GM18873 (cell line): ENCODE results near the gene PLA2G2C.

Source experiments
- ATAC-seq: cut with Tn5 transposase; IDR thresholded peaks from one replicate; pipeline ENCODE4 v1.9.1; 2021; ENCODE audit warnings: mild to moderate bottlenecking, moderate library complexity, moderate number of reproducible peaks; ENCODE audit not compliant: unreplicated experiment, low FRiP score

Gene PLA2G2C

DNA sequence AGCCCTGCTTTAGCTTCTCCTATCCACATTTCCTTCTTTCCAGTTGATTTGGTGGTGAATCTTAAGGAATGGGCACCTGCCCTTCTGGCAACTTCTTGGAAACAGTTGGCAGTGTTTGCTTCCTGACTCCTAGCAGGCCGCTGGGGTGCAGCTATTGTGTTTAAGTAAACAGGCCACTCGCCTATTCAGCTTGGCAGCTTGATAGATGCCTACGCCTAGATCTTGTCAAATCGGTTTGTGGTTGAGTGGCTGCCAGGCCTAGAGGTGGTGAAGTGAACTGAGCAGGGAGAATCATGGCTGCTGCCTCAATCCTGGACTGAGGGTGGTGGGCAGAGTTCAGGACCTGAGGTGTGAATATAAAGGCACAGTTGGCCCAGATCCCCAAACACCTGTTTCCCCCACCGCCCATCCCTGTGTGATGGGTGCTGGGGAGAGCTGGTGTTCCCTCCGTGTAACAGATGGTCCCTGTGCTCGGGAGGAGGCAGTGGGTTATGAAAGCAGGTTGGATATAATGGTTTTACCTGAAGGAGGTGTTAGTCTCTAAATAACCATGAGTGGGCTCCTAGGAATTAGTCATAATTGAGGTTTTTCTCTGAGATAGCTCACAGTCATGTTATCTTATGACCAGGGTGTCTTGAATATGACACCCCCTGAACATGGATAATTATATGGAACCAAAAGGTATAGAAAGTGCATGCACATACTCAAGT lies 940 bp upstream of the PLA2G2C start:
- no peak for ATAC-seq

DNA sequence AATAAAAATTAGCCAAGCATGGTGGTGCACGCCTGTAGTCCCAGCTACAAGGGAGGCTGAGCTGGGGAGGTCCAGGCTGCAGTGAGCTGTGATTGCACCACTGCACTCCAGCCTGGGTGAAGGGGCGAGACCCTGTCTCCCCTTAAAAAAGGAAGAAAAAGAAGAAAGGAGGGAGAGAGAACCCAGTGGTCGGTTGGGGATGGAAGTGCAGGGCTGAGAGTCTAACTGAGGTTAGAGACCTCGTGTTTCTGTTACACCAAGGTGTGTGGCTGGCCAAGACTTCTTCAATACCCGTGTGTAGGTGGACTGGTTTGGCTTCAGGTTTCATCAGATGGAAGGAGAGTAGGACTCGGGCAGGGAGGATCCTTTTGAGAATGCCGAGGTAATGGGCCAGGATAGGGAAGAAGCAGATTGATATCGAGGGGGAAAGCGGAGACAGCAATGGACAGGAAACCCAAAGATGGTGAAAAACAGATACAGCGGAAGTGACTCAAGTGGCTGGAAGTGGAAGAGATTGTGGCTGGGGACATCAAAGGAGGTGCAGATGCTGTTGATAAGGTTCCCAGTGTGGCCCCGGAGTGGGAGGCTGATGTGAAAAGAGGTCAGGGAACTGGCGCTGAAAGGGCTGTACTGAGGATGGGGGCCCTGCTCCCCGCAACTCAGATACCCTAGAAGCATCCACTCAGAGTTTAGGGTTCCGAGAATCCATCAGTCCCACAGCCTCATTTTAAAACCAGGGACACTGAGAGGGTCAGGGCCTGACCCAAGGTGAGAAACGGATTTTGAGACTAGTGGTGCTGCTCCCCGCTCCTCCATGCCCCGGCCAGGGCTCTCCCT lies 1.1 kb downstream of the PLA2G2C start:
- no peak for ATAC-seq

DNA sequence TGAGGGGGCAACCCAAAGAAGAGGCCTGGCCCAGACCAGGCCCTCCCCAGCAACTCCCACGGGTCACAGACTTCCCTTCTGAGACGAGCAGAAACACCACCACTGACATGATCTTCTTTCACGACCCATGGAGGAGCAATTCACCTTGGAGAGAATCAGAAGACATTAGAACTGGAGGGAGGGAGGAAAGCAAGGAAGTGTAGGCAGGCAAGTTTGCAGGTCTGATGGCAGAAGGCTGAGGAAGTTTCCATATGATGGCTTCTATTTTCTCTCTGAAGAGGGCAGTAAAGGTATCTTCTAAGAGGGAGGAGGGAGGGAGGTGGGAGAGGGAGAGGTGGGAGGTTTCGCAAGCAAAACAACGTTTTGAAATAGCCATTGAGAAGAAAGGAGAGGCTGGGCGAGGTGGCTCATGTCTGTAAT lies 1.8 kb downstream of the PLA2G2C start:
- no peak for ATAC-seq

DNA sequence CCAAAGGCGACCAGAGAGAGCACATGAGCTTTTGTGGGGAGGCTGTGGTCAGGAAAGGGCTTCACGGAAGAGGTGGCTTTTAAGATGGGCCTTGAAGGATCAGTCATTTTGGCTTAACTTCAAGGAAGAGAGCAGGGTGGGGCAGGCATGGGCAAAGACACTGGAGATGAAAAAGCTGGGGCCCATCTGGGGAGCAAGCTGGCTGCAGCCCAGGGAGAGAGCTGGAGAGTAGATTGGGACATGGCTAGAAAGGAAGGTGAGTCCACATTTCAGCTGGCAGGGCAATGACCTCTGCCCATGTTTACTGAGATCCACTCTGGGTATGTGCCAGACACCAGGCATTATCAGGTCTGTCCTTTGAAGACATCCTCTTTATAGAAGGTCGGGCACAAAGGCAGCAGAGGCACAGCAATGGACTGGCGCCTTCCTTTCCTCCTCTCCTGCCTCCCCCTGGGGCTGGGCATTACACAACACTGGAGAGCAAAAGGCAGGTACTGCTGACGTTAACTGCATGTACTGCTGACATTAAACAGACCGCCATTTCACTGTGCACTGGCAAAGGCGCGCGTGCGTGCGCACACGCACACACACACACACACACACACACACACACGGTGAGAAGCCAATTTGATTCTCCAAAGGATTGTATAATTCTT lies 2.6 kb downstream of the PLA2G2C start:
- no peak for ATAC-seq

DNA sequence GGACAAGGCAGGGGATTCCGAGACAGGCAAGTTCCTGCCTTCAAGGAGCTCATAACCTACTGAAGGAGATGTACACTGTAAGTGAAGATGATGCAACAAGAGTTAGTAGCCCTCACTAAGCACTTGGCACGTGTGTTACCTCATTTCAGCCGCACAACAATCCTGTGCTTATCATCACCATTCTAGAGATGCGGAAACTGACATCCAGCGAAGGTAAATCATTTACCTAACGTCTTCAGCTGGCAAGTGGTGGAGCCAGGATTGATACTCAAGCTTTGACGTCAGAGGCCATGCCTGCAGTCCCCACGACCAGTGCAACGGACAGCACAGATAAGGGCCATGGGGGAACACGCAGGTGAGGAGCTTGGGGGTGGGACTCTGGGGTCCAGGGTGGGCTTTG lies 3.3 kb downstream of the PLA2G2C start:
- ATAC-seq, result no peak

DNA sequence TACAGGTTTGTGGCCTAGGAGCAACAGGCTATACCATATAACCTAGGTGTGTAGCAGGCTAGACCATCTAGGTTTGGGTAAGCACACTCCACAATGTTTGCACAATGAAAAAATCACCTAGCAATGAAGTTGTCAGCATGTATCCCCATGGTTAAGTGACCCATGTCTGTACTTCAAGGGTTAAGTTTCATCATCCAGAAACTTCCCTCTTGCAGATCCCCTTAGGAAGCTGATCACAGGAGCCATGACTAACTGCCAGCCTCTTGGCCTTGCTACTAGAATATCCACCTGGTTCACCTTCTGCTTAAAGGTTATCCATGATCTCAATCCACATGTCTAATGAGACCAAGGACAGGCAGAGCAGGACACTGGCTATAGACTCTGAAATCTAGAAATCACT lies 3.9 kb downstream of the PLA2G2C start:
- ATAC-seq, result no peak

- ATAC-seq, result no peak
Observed at GRCh38 chr1:20180844-20181207, 5.5 kb downstream of the PLA2G2C start.

GRCh38 chr1:20180129-20180843 lies 6.0 kb downstream of the PLA2G2C start:
- no peak for ATAC-seq

DNA sequence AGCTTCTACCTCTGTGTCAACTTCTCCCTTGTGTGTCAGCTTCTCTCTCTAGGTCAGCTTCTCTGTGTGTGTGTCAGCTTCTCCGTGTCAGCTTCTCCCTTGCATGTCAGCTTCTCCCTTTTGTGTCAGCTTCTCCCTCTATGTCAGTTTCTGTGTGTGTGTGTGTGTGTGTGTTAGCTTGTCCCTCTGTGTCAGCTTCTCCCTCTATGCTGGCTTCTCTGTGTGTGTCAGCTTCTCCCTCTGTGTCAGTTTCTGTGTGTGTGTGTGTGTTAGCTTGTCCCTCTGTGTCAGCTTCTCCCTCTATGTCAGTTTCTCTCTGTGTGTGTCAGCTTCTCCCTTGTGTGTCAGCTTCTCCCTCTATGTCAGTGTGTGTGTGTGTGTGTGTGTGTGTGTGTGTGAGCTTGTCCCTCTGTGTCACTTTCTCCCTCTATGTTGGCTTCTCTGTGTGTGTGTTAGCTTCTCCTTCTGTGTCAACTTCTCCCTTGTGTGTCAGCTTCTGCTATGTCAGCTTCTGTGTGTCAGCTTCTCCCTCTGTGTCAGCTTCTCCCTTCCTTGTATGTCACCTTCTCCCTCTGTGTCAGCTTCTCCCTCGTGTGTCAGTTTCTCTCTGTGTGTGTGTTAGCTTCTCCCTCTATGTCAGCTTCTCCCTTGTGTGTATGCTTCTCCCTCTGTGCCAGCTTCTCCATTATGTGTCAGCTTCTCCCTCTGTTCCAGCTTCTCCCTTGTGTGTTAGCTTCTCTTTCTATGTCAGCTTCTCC lies 6.8 kb downstream of the PLA2G2C start:
- ATAC-seq, result no peak

DNA sequence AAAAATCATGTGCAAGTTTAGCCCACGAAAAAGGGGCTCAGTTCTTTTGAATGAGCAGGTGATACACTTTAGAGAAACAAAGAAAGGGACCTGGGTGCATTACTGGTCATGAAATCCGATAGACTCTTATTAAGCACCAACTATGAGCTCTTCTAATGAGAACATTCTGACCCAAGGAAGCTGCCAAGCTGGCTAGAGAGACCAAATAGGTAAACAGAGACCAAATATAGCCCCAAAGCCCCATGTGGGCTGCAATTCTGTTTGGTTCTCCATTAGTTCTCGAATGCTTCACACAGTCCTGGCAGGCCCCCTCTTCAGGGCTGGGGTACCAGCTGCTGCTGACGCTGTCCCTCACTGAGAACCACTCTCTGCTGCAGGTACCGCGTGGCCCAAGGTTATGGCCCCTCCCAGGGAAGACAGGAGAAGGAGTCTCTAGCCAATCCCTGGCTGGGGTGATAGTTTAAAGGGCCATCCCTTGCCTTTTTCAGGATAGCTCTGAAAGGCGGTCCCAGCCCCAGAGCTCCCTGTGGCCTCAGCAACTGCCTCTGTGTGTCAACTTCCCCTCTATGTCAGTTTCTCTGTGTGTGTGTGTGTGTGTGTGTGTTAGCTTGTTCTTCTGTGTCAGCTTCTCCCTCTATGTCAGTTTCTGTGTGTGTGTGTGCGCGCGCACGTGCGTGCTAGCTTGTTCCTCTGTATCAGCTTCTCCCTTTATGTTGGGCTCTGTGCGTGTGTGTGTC lies 7.5 kb downstream of the PLA2G2C start:
- ATAC-seq, result no peak

- no peak for ATAC-seq
Observed at GRCh38 chr1:20174937-20175666, 11.2 kb downstream of the PLA2G2C start.

DNA sequence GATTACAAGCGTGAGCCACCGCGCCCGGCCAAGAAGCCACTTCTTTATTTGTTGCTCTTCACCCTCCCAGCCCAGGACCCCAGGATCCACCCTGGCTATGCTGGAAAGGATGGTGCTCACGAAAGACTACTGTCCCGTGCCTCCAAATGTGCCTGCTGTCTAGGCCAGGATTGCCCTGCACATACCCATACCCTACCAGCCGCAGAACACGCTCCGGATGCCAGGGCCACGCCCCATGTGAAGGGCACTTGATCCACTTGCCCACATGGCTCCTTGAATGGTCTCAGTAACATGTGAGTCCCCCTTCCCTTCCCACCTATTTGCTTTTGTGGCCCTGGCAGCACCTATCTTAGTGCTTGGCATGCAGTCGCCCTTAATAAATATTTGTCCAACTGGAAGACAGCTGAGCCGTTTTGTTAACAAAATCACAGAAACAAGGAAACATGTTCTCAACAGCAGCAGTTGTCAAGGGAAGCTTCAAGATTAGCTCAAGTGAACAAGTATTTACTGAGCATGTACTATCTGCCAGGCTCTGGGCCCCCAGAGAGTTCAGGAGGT lies 14.2 kb downstream of the PLA2G2C start:
- no peak for ATAC-seq

DNA sequence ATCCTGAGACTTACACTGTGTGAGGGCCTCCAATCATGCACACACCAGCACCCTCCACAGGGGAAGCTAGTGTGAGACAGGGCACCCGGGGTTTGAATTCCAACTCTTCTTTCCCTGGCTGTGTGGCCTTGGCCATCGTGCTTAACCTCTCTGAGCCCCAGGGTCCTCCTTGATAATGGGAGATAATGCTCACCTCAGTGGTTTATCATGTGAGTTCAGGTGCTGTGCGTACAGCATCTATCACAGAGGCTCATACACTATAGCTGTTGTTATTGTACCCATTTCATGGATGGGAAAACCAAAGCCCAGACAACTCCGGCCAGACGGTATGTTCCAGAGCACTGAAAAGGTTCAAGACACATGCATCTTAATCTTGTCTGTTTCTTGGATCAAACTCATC lies 16.4 kb downstream of the PLA2G2C start:
- ATAC-seq, result no peak

DNA sequence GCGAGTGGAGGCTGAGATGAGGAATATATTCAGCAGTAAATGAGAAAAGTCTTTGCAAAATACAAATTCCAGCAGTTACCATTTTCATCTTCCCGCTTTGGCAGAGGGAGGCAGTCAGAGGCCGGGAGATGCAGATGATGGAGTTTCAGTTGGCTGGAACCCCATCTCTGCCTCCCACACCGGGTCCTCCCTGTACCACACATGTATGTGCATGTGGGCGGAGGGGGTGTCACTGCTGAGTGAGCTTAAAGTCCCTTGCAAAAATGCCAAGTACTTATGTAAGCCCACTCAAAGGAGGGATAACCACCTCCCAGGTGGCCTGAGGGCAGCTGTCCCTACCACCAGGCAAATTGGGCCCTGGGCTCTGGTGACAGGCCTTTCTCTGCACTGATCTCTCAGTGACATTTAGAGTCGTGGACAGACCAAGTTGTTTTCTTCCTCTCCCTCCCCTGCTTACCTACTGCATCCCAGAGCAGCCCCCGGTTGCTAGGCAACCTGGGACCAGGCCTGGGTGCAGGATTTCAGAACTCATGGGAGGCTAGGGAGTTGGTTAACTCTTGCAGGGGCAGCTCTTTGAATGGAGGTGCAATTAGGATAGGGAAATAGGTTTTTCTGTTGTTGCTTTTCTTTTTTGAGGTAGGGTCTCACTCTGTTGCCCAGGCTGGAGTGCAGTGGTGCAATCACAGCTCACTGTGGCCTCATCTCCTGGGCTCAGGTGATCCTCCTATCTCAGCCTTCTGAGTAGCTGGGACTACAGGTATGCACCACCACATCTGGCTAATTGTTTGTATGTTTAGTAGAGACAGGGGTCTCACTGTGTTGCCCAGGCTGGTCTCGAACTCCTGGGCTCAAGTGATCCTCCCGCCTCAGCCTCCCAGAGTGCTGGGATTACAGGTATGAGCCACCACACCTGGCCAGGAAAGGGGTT lies 17.5 kb downstream of the PLA2G2C start:
- ATAC-seq, result no peak

DNA sequence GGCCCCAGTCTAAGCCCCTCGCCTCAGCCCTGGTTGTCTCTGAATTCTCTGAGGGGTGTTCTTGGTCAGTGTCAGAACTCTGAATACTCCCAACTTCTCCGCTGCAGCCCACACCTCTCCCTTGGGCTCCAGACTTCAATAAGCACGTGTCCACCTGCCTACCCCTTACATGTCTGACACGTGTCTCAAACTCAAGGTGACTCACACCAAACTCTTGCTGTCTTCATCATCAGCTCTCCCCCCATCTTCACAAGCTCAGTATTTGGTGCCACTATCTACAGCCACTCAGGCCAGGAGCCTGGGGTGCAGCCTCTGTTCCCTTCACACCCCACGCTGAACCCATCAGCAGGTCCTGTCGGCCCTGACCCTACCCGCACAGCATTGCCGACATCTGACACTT lies 19.2 kb downstream of the PLA2G2C start:
- ATAC-seq, result no peak

DNA sequence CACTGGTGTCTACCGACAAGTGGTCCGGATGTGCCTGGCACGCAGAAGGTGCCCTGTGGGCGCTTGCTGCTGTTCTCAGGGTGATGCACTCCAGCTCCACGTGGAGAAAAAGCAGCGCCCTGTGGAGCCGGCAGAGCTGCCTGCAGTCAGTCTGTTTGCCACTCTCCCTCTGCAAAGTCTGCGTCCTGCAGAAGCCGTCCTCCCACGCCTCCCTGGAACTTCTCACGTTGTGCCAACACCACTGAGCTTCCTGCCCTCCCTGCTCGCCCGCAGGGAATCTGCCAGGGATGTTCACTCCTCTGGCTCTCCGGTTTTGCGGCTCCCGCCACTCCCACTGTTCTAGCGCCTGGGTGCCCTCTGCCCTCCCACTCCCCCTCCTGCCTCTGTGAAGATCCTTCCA lies 20.3 kb downstream of the PLA2G2C start:
- no peak for ATAC-seq

GRCh38 chr1:20165522-20165951 lies 20.8 kb downstream of the PLA2G2C start:
- ATAC-seq, result no peak
